Common myeloid progenitor, CD34-positive (primary cell): Measurements from ENCODE around the gene BBX.
A peak's percentile ranks its signal among the peaks of the same experiment; 100 is the strongest.

Experiments used
- CTCF ChIA-PET: fragments of 350-600 bp; sonication (Branson Sonifier 250); formaldehyde crosslinking; loops from one replicate; lab custom pipeline; 2021; ENCODE audit warnings: antibody characterized with exemption; lab: Charles Lee
- POLR2A ChIA-PET: fragments of 350-600 bp; sonication (Branson Sonifier 250); formaldehyde crosslinking; loops from one replicate; lab custom pipeline; 2021; ENCODE audit warnings: antibody characterized with exemption; lab: Charles Lee
- DNase-seq, 3 donors: peaks; one replicate each; pipeline versions ENCODE4 v3.0.0 to v3.0.0-alpha.2; 2013
- H3K27ac ChIP-seq, 2 experiments: 1 replicate in 1 of 2; 2 replicates in 1 of 2; pipeline ENCODE4 v1.7.0; 2013; ENCODE audit warnings: inconsistent platforms in 2 of 2, low read length in 2 of 2, mild to moderate bottlenecking in 2 of 2, low read depth in 1 of 2, moderate library complexity in 1 of 2; ENCODE audit not compliant: severe bottlenecking in 2 of 2, insufficient read depth in 1 of 2, poor library complexity in 1 of 2
- H3K27me3 ChIP-seq, 5 experiments: replicated peaks in 2 of 5; 1 replicate in 3 of 5; 2 replicates in 2 of 5; pipeline versions ENCODE4 v1.6.1 to v1.7.0; 2013; ENCODE audit warnings: low read length in 4 of 5, mild to moderate bottlenecking in 2 of 5, moderate library complexity in 2 of 5, inconsistent platforms in 1 of 5; ENCODE audit not compliant: insufficient read depth in 5 of 5, control insufficient read depth in 4 of 5
- H3K36me3 ChIP-seq, 4 experiments: 1 replicate in 2 of 4; 2 replicates in 2 of 4; pipeline versions ENCODE4 v1.6.1 to v1.7.0; 2013; ENCODE audit warnings: low read length in 3 of 4, control low read depth in 1 of 4, mild to moderate bottlenecking in 1 of 4; ENCODE audit not compliant: control insufficient read depth in 4 of 4, insufficient read depth in 4 of 4
- H3K4me1 ChIP-seq, 4 experiments: 1 replicate in 3 of 4; 2 replicates in 1 of 4; pipeline versions ENCODE4 v1.6.1 to v1.7.1; 2013; ENCODE audit warnings: low read length in 3 of 4, mild to moderate bottlenecking in 3 of 4, control low read depth in 1 of 4, inconsistent platforms in 1 of 4, moderate library complexity in 1 of 4; ENCODE audit not compliant: control insufficient read depth in 4 of 4, insufficient read depth in 4 of 4; ENCODE audit errors: control extremely low read depth in 1 of 4
- H3K4me3 ChIP-seq, 7 experiments: 1 replicate in 4 of 7; 2 replicates in 3 of 7; pipeline versions ENCODE4 v1.5.1 to v1.7.0; 2013; ENCODE audit warnings: mild to moderate bottlenecking in 7 of 7, low read length in 6 of 7, moderate library complexity in 6 of 7, inconsistent platforms in 2 of 7, low read depth in 2 of 7, control low read depth in 1 of 7; ENCODE audit not compliant: insufficient read depth in 4 of 7, control insufficient read depth in 1 of 7; ENCODE audit errors: extremely low read depth in 1 of 7
- H3K9me3 ChIP-seq, 5 experiments: 1 replicate in 4 of 5; 2 replicates in 1 of 5; pipeline versions ENCODE4 v1.6.1 to v1.7.1; 2013; ENCODE audit warnings: low read length in 4 of 5, mild to moderate bottlenecking in 2 of 5, inconsistent platforms in 1 of 5, low read depth in 1 of 5, moderate library complexity in 1 of 5; ENCODE audit not compliant: control insufficient read depth in 4 of 5, insufficient read depth in 2 of 5; ENCODE audit errors: control extremely low read depth in 1 of 5
- WGBS: methylation state at CpG from one replicate; pipeline ENCODE4 v1.1.5; 2013; ENCODE audit not compliant: insufficient coverage; 5-methylcytosine and 5-hydroxymethylcytosine counted together

BBX gene

GRCh38 chr3:107737914-107738313 lies 215.2 kb downstream of the BBX start:
- POLR2A ChIA-PET: interaction anchor here (0.7 kb wide), 1 partner anchor 501 kb away, joined by 3 read pairs; no protein-coding TSS in a partner anchor
- CTCF ChIA-PET: interaction anchor here (0.5 to 10.3 kb wide), 7 partner anchors 9 to 503 kb away, joined by 3 to 143 read pairs (median 23); no protein-coding TSS in a partner anchor
- DNase-seq: no peak

GRCh38 chr3:107738486-107739183 lies 215.9 kb downstream of the BBX start:
- peaks cover 0 to 3% (median under 1%) of the 10 kb centered on the region in 4 experiments for H3K4me1 ChIP-seq
- POLR2A ChIA-PET: no interaction called here
- H3K9me3 ChIP-seq: no peaks in the 10 kb centered on the region
- no peak overlapping the region for H3K27ac ChIP-seq
- no peak overlapping the region for H3K4me3 ChIP-seq
- no peak for DNase-seq
- 100% methylated on average over 4 of the region's 5 CpGs for WGBS
- no peaks in the 10 kb centered on the region for H3K27me3 ChIP-seq
- peaks cover 2 to 10% (median 6%) of the 10 kb centered on the region in 4 experiments for H3K36me3 ChIP-seq
- CTCF ChIA-PET: interaction anchor here (0.5 to 10.3 kb wide), 9 partner anchors 9 to 504 kb away, joined by 3 to 143 read pairs (median 13); no protein-coding TSS in a partner anchor

More at GRCh38 chr3:107737914-107738313, 215.2 kb downstream of the BBX start:
- H3K36me3 ChIP-seq: peaks cover 5 to 14% (median 9%) of the 10 kb centered on the region in 4 experiments
- no peaks in the 10 kb centered on the region for H3K27me3 ChIP-seq
- no peak overlapping the region for H3K4me3 ChIP-seq
- no peak overlapping the region for H3K27ac ChIP-seq
- peaks cover 0 to 3% (median under 1%) of the 10 kb centered on the region in 4 experiments for H3K4me1 ChIP-seq
- H3K9me3 ChIP-seq: no peaks in the 10 kb centered on the region

- ChIA-PET CTCF (interaction anchor here (1.1 to 10.3 kb wide), 8 partner anchors 9 to 504 kb away, joined by 5 to 143 read pairs (median 20); no protein-coding TSS in a partner anchor), POLR2A (no interaction called here)
- H3K4me1 ChIP-seq: peaks cover 0 to 3% (median under 1%) of the 10 kb centered on the region in 4 experiments
- no peaks in the 10 kb centered on the region for H3K27me3 ChIP-seq
- no peak overlapping the region for H3K4me3 ChIP-seq
- H3K27ac ChIP-seq: no peak overlapping the region
- no peaks in the 10 kb centered on the region for H3K9me3 ChIP-seq
- DNase-seq: peak in 2 of 3 donors; percentile 18 to 31
- peaks cover 2 to 8% (median 3%) of the 10 kb centered on the region in 4 experiments for H3K36me3 ChIP-seq
- 90% methylated on average over 1 of the region's 3 CpGs for WGBS
Observed at GRCh38 chr3:107739227-107739626, 216.5 kb downstream of the BBX start.

- ChIA-PET POLR2A (no interaction called here), CTCF (interaction anchor here (0.9 to 10.3 kb wide), 24 partner anchors 9 to 506 kb away, joined by 3 to 143 read pairs (median 6); no protein-coding TSS in a partner anchor)
- peak; percentile 39 to 67 (median 55) for DNase-seq
- Histone ChIP-seq H3K4me3 (no peak overlapping the region), H3K27ac (no peak overlapping the region), H3K36me3 (peaks cover 0 to 6% (median 1%) of the 10 kb centered on the region in 4 experiments), H3K4me1 (peaks cover 0 to 3% (median under 1%) of the 10 kb centered on the region in 4 experiments), H3K9me3 (no peaks in the 10 kb centered on the region), H3K27me3 (no peaks in the 10 kb centered on the region)
- WGBS: 84% methylated on average over 3 of the region's 6 CpGs
Observed at GRCh38 chr3:107740992-107741896, 218.5 kb downstream of the BBX start.

- no peaks in the 10 kb centered on the region for H3K9me3 ChIP-seq
- DNase-seq: no peak
- no peaks in the 10 kb centered on the region for H3K27me3 ChIP-seq
- H3K4me3 ChIP-seq: no peak overlapping the region
- WGBS: 96% methylated on average over 4 of the region's 4 CpGs
- H3K36me3 ChIP-seq: peaks cover 2 to 6% (median 5%) of the 10 kb centered on the region in 4 experiments
- no peaks in the 10 kb centered on the region for H3K4me1 ChIP-seq
- POLR2A ChIA-PET: no interaction called here
- no peak overlapping the region for H3K27ac ChIP-seq
- CTCF ChIA-PET: interaction anchor here (1.2 to 10.3 kb wide), 6 partner anchors 9 to 510 kb away, joined by 3 to 143 read pairs (median 4); no protein-coding TSS in a partner anchor
Observed at GRCh38 chr3:107745354-107745753, 222.6 kb downstream of the BBX start.

GRCh38 chr3:107752202-107752990 lies 229.6 kb downstream of the BBX start:
- DNase-seq: peak; percentile 20 to 52 (median 35)
- CTCF ChIA-PET: interaction anchor here (0.5 to 3.3 kb wide), 15 partner anchors 9 to 725 kb away, joined by 3 to 13 read pairs (median 4); no protein-coding TSS in a partner anchor

More at GRCh38 chr3:107752202-107752990, 229.6 kb downstream of the BBX start:
- no peak overlapping the region for H3K4me3 ChIP-seq
- POLR2A ChIA-PET: no interaction called here
- H3K27me3 ChIP-seq: no peaks in the 10 kb centered on the region
- peaks cover 2 to 17% (median 4%) of the 10 kb centered on the region in 4 experiments for H3K36me3 ChIP-seq
- H3K4me1 ChIP-seq: no peaks in the 10 kb centered on the region
- no peaks in the 10 kb centered on the region for H3K9me3 ChIP-seq
- WGBS: 92% methylated on average over 1 of the region's 3 CpGs
- H3K27ac ChIP-seq: no peak overlapping the region
